ENCODE data around the gene NR2F1-AS1. TPM values are rescaled to one million over a fixed set of nuclear protein-coding genes. Genes with fewer than 3 reads are reported as not detected.

NR2F1-AS1 gene
- total RNA-seq, result 5.3 and 9.5 TPM in 2 replicates

- TF ChIP-seq CTCF (IDR thresholded peaks at IDR 0.05; ENCODE audit: insufficient read depth, low read length, poor library complexity, severe bottlenecking), result no peak
- Histone ChIP-seq H3K27me3 (ENCODE audit: control insufficient read depth, insufficient read depth, low read length) (no peaks in the 10 kb centered on the region), H3K4me3 (ENCODE audit: low read depth, low read length) (peak within 1 kb of the TSS; percentile 77), H3K36me3 (ENCODE audit: control insufficient read depth, insufficient read depth, low read length) (no peaks in the 10 kb centered on the region)
- no peak for DNase-seq (ENCODE audit: low read depth)
Measured at GRCh38 chr5:93580927-93581445, at the start of gene NR2F1-AS1. TSS of gene NR2F1-AS1 (minus strand) at chr5:93581219.

- DNase-seq (ENCODE audit: low read depth), result no peak
- Histone ChIP-seq H3K4me3 (ENCODE audit: low read depth, low read length) (no peak overlapping the region), H3K36me3 (ENCODE audit: control insufficient read depth, insufficient read depth, low read length) (no peaks in the 10 kb centered on the region), H3K27me3 (ENCODE audit: control insufficient read depth, insufficient read depth, low read length) (no peaks in the 10 kb centered on the region)
- TF ChIP-seq CTCF (IDR thresholded peaks at IDR 0.05; ENCODE audit: insufficient read depth, low read length, poor library complexity, severe bottlenecking), result no peak
Measured at GRCh38 chr5:93626801-93627200, 45.8 kb upstream of the NR2F1-AS1 start.

GRCh38 chr5:93623153-93623552 lies 42.1 kb upstream of the NR2F1-AS1 start:
- Histone ChIP-seq H3K36me3 (ENCODE audit: control insufficient read depth, insufficient read depth, low read length) (no peaks in the 10 kb centered on the region), H3K27me3 (ENCODE audit: control insufficient read depth, insufficient read depth, low read length) (no peaks in the 10 kb centered on the region), H3K4me3 (ENCODE audit: low read depth, low read length) (no peak overlapping the region)
- no peak for DNase-seq (ENCODE audit: low read depth)
- no peak for TF ChIP-seq CTCF (IDR thresholded peaks at IDR 0.05; ENCODE audit: insufficient read depth, low read length, poor library complexity, severe bottlenecking)

- no peak for DNase-seq (ENCODE audit: low read depth)
- no peak for TF ChIP-seq CTCF (IDR thresholded peaks at IDR 0.05; ENCODE audit: insufficient read depth, low read length, poor library complexity, severe bottlenecking)
- no peaks in the 10 kb centered on the region for H3K36me3 ChIP-seq (ENCODE audit: control insufficient read depth, insufficient read depth, low read length)
- no peaks in the 10 kb centered on the region for H3K27me3 ChIP-seq (ENCODE audit: control insufficient read depth, insufficient read depth, low read length)
- no peak overlapping the region for H3K4me3 ChIP-seq (ENCODE audit: low read depth, low read length)
Measured at GRCh38 chr5:93622240-93622885, 41.3 kb upstream of the NR2F1-AS1 start.

GRCh38 chr5:93621327-93621798 lies 40.3 kb upstream of the NR2F1-AS1 start:
- DNase-seq (ENCODE audit: low read depth), result no peak
- H3K27me3 ChIP-seq (ENCODE audit: control insufficient read depth, insufficient read depth, low read length), result no peaks in the 10 kb centered on the region
- no peak for TF ChIP-seq CTCF (IDR thresholded peaks at IDR 0.05; ENCODE audit: insufficient read depth, low read length, poor library complexity, severe bottlenecking)

More at GRCh38 chr5:93621327-93621798, 40.3 kb upstream of the NR2F1-AS1 start:
- Histone ChIP-seq H3K36me3 (ENCODE audit: control insufficient read depth, insufficient read depth, low read length) (no peaks in the 10 kb centered on the region), H3K4me3 (ENCODE audit: low read depth, low read length) (peak overlapping the region; percentile 53)

All from kidney epithelial cell (primary cell).